ENCODE measurements around the gene CEP78.

CEP78 gene

GRCh38 chr9:78261403-78262001, 25.6 kb downstream of the CEP78 start:
- H3K4me3 ChIP-seq (ENCODE audit: low read depth, low read length) = no peak overlapping the region
- no peak for TF ChIP-seq CTCF (IDR thresholded peaks at IDR 0.05; ENCODE audit: low read depth, low read length, missing control alignments)
- in situ Hi-C loops (cut with HindIII; ENCODE audit: low sequenced_read_pairs) = no loop called here
- peak; percentile 34 for DNase-seq (ENCODE audit: low read depth)

GRCh38 chr9:78262655-78263054, 26.8 kb downstream of the CEP78 start:
- no peak for DNase-seq (ENCODE audit: low read depth)
- H3K4me3 ChIP-seq (ENCODE audit: low read depth, low read length) = no peak overlapping the region
- in situ Hi-C loops (cut with HindIII; ENCODE audit: low sequenced_read_pairs) = no loop called here
- TF ChIP-seq CTCF (IDR thresholded peaks at IDR 0.05; ENCODE audit: low read depth, low read length, missing control alignments) = no peak

GRCh38 chr9:78267889-78268288, 32.0 kb downstream of the CEP78 start:
- in situ Hi-C loops (cut with HindIII; ENCODE audit: low sequenced_read_pairs) = no loop called here
- H3K4me3 ChIP-seq (ENCODE audit: low read depth, low read length) = no peak overlapping the region
- DNase-seq (ENCODE audit: low read depth) = no peak
- no peak for TF ChIP-seq CTCF (IDR thresholded peaks at IDR 0.05; ENCODE audit: low read depth, low read length, missing control alignments)

GRCh38 chr9:78269784-78270183, 33.9 kb downstream of the CEP78 start:
- no peak for DNase-seq (ENCODE audit: low read depth)
- TF ChIP-seq CTCF (IDR thresholded peaks at IDR 0.05; ENCODE audit: low read depth, low read length, missing control alignments) = no peak
- in situ Hi-C loops (cut with HindIII; ENCODE audit: low sequenced_read_pairs) = no loop called here
- H3K4me3 ChIP-seq (ENCODE audit: low read depth, low read length) = no peak overlapping the region

- TF ChIP-seq CTCF (IDR thresholded peaks at IDR 0.05; ENCODE audit: low read depth, low read length, missing control alignments) = no peak
- in situ Hi-C loops (cut with HindIII; ENCODE audit: low sequenced_read_pairs) = no loop called here
- DNase-seq (ENCODE audit: low read depth) = no peak
- H3K4me3 ChIP-seq (ENCODE audit: low read depth, low read length) = no peak overlapping the region
These were observed 36.4 kb downstream of the CEP78 start for GRCh38 chr9:78272307-78272706.

GRCh38 chr9:78273761-78274160, 37.9 kb downstream of the CEP78 start:
- in situ Hi-C loops (cut with HindIII; ENCODE audit: low sequenced_read_pairs) = no loop called here
- H3K4me3 ChIP-seq (ENCODE audit: low read depth, low read length) = no peak overlapping the region
- DNase-seq (ENCODE audit: low read depth) = no peak
- TF ChIP-seq CTCF (IDR thresholded peaks at IDR 0.05; ENCODE audit: low read depth, low read length, missing control alignments) = no peak

Data from astrocyte of the cerebellum (primary cell).